ENCODE data around the gene CIB4.

The CIB4 gene

GRCh38 chr2:26639685-26640243 is 1.4 kb downstream of the CIB4 start:
- no peak for DNase-seq

GRCh38 chr2:26637811-26638310 is 3.3 kb downstream of the CIB4 start:
- no peak for DNase-seq

GRCh38 chr2:26636935-26637334 is 4.2 kb downstream of the CIB4 start:
- DNase-seq, result no peak

- no peak for DNase-seq
These were observed 5.8 kb downstream of the CIB4 start for GRCh38 chr2:26635401-26635800.

GRCh38 chr2:26634636-26635230 is 6.4 kb downstream of the CIB4 start:
- no peak for DNase-seq

- no peak for DNase-seq
These were observed 7.1 kb downstream of the CIB4 start for GRCh38 chr2:26633993-26634595.

- DNase-seq, result no peak
These were observed 7.7 kb downstream of the CIB4 start for GRCh38 chr2:26633351-26633945.

GRCh38 chr2:26632624-26633185 is 8.5 kb downstream of the CIB4 start:
- no peak for DNase-seq

- DNase-seq, result no peak
These were observed 9.6 kb downstream of the CIB4 start for GRCh38 chr2:26631401-26632170.

- no peak for DNase-seq
These were observed 10.4 kb downstream of the CIB4 start for GRCh38 chr2:26630669-26631360.

- no peak for DNase-seq
These were observed 10.9 kb downstream of the CIB4 start for GRCh38 chr2:26630235-26630634.

- no peak for DNase-seq
These were observed 11.4 kb downstream of the CIB4 start for GRCh38 chr2:26629751-26630150.

GRCh38 chr2:26629346-26629630 is 11.9 kb downstream of the CIB4 start:
- no peak for DNase-seq

- DNase-seq, result no peak
These were observed 12.4 kb downstream of the CIB4 start for GRCh38 chr2:26628561-26629345.

GRCh38 chr2:26627350-26628105 is 13.6 kb downstream of the CIB4 start:
- no peak for DNase-seq

- DNase-seq, result no peak
These were observed 14.6 kb downstream of the CIB4 start for GRCh38 chr2:26626606-26627005.

- no peak for DNase-seq
These were observed 17.3 kb downstream of the CIB4 start for GRCh38 chr2:26623541-26624495.

- no peak for DNase-seq
These were observed 19.5 kb downstream of the CIB4 start for GRCh38 chr2:26621469-26622199.

GRCh38 chr2:26620031-26620605 is 21.0 kb downstream of the CIB4 start:
- DNase-seq, result no peak

Data from CD4-positive, alpha-beta T cell treated with Interleukin-15 for 1 hour (primary cell).